ENCODE data around the gene ZCCHC8. TPM values are rescaled to one million over a fixed set of nuclear protein-coding genes. Genes with fewer than 3 reads are reported as not detected.
A peak's percentile ranks its signal among the peaks of the same experiment; 100 is the strongest.
"Not testable (repeated sequence)": the region's sequence is repeated elsewhere in the genome, so short reads cannot be mapped to it uniquely, and the experiment has no call there.

Gene ZCCHC8
- total RNA-seq, 4 donors from 2014 or later = 12.1 to 23.3 (median 20.5) TPM

GRCh38 chr12:122517877-122518276, 17.1 kb upstream of the ZCCHC8 start:
- in situ Hi-C loops (cut with MboI; ENCODE audit: low sequenced_read_pairs in 4 of 4) = loop anchor here in 3 of 4 donors (25.0 kb wide), 3 partner anchors 244 to 1119 kb away; partner anchors contain the start of genes CCDC62 (in 1 of the 3), DENR (in 1 of the 3), EIF2B1 (in 1 of the 3) and GTF2H3 (in 1 of the 3)
- TF ChIP-seq CTCF (IDR thresholded peaks at IDR 0.05 in 4 of 5, conservative IDR thresholded peaks at IDR 0.05 in 1 of 5) (no peak), POLR2A (IDR thresholded peaks at IDR 0.05) (no peak)
- peaks cover 7 to 12% of the 10 kb centered on the region in 2 donors for H3K4me1 ChIP-seq
- ATAC-seq (peak in 1 of 2 donors; percentile 12), DNase-seq (no peak)
- intact Hi-C loops (cut with DNase I; ENCODE audit: low total_unique reads) = no loop called here
- no peaks in the 10 kb centered on the region for H3K9me3 ChIP-seq
- H3K36me3 ChIP-seq = peaks cover 9 to 95% of the 10 kb centered on the region in 2 donors
- H3K4me3 ChIP-seq = no peak overlapping the region
- no peaks in the 10 kb centered on the region for H3K27me3 ChIP-seq
- H3K27ac ChIP-seq = peak overlapping the region in 1 of 4 donors; percentile 39

- in situ Hi-C loops (cut with MboI; ENCODE audit: low sequenced_read_pairs in 4 of 4) (loop anchor here in 3 of 4 donors (25.0 kb wide), 3 partner anchors 246 to 1121 kb away; partner anchors contain the start of genes CCDC62 (in 1 of the 3), DENR (in 1 of the 3), EIF2B1 (in 1 of the 3) and GTF2H3 (in 1 of the 3)), intact Hi-C loops (cut with DNase I; ENCODE audit: low total_unique reads) (no loop called here)
- Histone ChIP-seq H3K9me3 (no peaks in the 10 kb centered on the region), H3K4me3 (no peak overlapping the region), H3K27me3 (no peaks in the 10 kb centered on the region), H3K36me3 (peaks cover 9 to 100% of the 10 kb centered on the region in 2 donors), H3K27ac (peak overlapping the region in 3 of 4 donors; percentile 38 to 44 (median 39)), H3K4me1 (peaks cover 1 to 4% of the 10 kb centered on the region in 2 donors)
- DNase-seq (no peak), ATAC-seq (peak in 1 of 2 donors; percentile 69)
- TF ChIP-seq POLR2A (IDR thresholded peaks at IDR 0.05) (no peak), CTCF (IDR thresholded peaks at IDR 0.05 in 4 of 5, conservative IDR thresholded peaks at IDR 0.05 in 1 of 5) (no peak)
Measured at GRCh38 chr12:122516544-122517361, 16.0 kb upstream of the ZCCHC8 start.

GRCh38 chr12:122515275-122515674, 14.5 kb upstream of the ZCCHC8 start:
- Histone ChIP-seq H3K4me3 (no peak overlapping the region), H3K27ac (no peak overlapping the region), H3K9me3 (no peaks in the 10 kb centered on the region), H3K27me3 (no peaks in the 10 kb centered on the region), H3K36me3 (peaks cover 9 to 100% of the 10 kb centered on the region in 2 donors), H3K4me1 (peaks cover 0 to 4% of the 10 kb centered on the region in 2 donors)
- DNase-seq (no peak), ATAC-seq (no peak)
- intact Hi-C loops (cut with DNase I; ENCODE audit: low total_unique reads) = no loop called here
- in situ Hi-C loops (cut with MboI; ENCODE audit: low sequenced_read_pairs in 4 of 4) = loop anchor here in 3 of 4 donors (25.0 kb wide), 3 partner anchors 247 to 1122 kb away; partner anchors contain the start of genes CCDC62 (in 1 of the 3), DENR (in 1 of the 3), EIF2B1 (in 1 of the 3) and GTF2H3 (in 1 of the 3)
- no peak for TF ChIP-seq POLR2A (IDR thresholded peaks at IDR 0.05)
- no peak for TF ChIP-seq CTCF (IDR thresholded peaks at IDR 0.05 in 4 of 5, conservative IDR thresholded peaks at IDR 0.05 in 1 of 5)

- no peak for DNase-seq
- Histone ChIP-seq H3K4me3 (no peak overlapping the region), H3K9me3 (no peaks in the 10 kb centered on the region), H3K27me3 (no peaks in the 10 kb centered on the region), H3K36me3 (peaks cover 9 to 100% of the 10 kb centered on the region in 2 donors), H3K4me1 (no peaks in the 10 kb centered on the region), H3K27ac (no peak overlapping the region)
- ATAC-seq = no peak
- in situ Hi-C loops (cut with MboI; ENCODE audit: low sequenced_read_pairs in 4 of 4) (loop anchor here in 3 of 4 donors (25.0 kb wide), 3 partner anchors 249 to 1124 kb away; partner anchors contain the start of genes CCDC62 (in 1 of the 3), DENR (in 1 of the 3), EIF2B1 (in 1 of the 3) and GTF2H3 (in 1 of the 3)), intact Hi-C loops (cut with DNase I; ENCODE audit: low total_unique reads) (no loop called here)
- TF ChIP-seq POLR2A (IDR thresholded peaks at IDR 0.05) (no peak), CTCF (IDR thresholded peaks at IDR 0.05 in 4 of 5, conservative IDR thresholded peaks at IDR 0.05 in 1 of 5) (no peak)
Measured at GRCh38 chr12:122513660-122514059, 12.9 kb upstream of the ZCCHC8 start.

GRCh38 chr12:122513028-122513427, 12.3 kb upstream of the ZCCHC8 start:
- ATAC-seq; H3K27me3 ChIP-seq; intact Hi-C loops (cut with DNase I; ENCODE audit: low total_unique reads); H3K9me3 ChIP-seq; H3K4me1 ChIP-seq; DNase-seq; H3K4me3 ChIP-seq; H3K27ac ChIP-seq: not testable (repeated sequence)
- peaks cover 9 to 100% of the 10 kb centered on the region in 2 donors for H3K36me3 ChIP-seq
- in situ Hi-C loops (cut with MboI; ENCODE audit: low sequenced_read_pairs in 4 of 4) = loop anchor here in 3 of 4 donors (25.0 kb wide), 3 partner anchors 249 to 1124 kb away; partner anchors contain the start of genes CCDC62 (in 1 of the 3), DENR (in 1 of the 3), EIF2B1 (in 1 of the 3) and GTF2H3 (in 1 of the 3)
